SU-DHL-6 (cell line): ENCODE data around the gene PLEKHA7.

Experiments
- H2AFZ ChIP-seq: fragments of 200-600 bp; sonication (generic); 2 replicates; pipeline ENCODE4 v1.6.1; 2014; ENCODE audit warnings: low read depth, mild to moderate bottlenecking, moderate library complexity, mixed read lengths, antibody characterized with exemption, low read length; ENCODE audit not compliant: severe bottlenecking
- H3F3A ChIP-seq: fragments of 200-600 bp; shearing (Covaris generic); 2 replicates; pipeline ENCODE4 v1.6.0; 2016; ENCODE audit warnings: antibody characterized with exemption, mild to moderate bottlenecking; ENCODE audit not compliant: insufficient read depth
- H3K27ac ChIP-seq: fragments of 200-600 bp; sonication (generic); 2 replicates; pipeline ENCODE4 v1.5.1; 2016; ENCODE audit warnings: low read depth, mild to moderate bottlenecking, low read length, moderate library complexity, mixed read lengths
- H3K27me3 ChIP-seq: fragments of 200-600 bp; sonication (generic), shearing (Covaris generic); 2 replicates; pipeline ENCODE4 v1.6.0; 2014; ENCODE audit warnings: mild to moderate bottlenecking, low read length
- H3K36me3 ChIP-seq: fragments of 200-600 bp; sonication (generic); 2 replicates; pipeline ENCODE4 v1.6.1; 2014; ENCODE audit warnings: mild to moderate bottlenecking, low read length, mixed read lengths
- H3K4me2 ChIP-seq: fragments of 300-600, 200-600 bp; shearing (Covaris generic), sonication (generic); 2 replicates; pipeline ENCODE4 v1.6.0; 2014; ENCODE audit warnings: low read length, low read depth, mild to moderate bottlenecking; ENCODE audit not compliant: poor library complexity, severe bottlenecking
- H3K4me3 ChIP-seq: fragments of 200-600 bp; sonication (generic); 2 replicates; pipeline ENCODE4 v1.5.1; 2014; ENCODE audit warnings: antibody characterized with exemption, low read length, mild to moderate bottlenecking, mixed read lengths; ENCODE audit not compliant: insufficient read depth, poor library complexity, severe bottlenecking
- H3K79me2 ChIP-seq: fragments of 200-600 bp; sonication (generic); 2 replicates; pipeline ENCODE4 v1.6.1; 2014; ENCODE audit warnings: mild to moderate bottlenecking, low read length, moderate library complexity; ENCODE audit not compliant: insufficient read depth
- H3K9ac ChIP-seq: fragments of 200-600 bp; sonication (generic); 2 replicates; pipeline ENCODE4 v1.7.0; 2014; ENCODE audit warnings: mild to moderate bottlenecking, low read length
- H3K9me2 ChIP-seq: fragments of 200-600 bp; sonication (generic); replicated peaks from 2 replicates; pipeline ENCODE4 v1.6.1; 2014; ENCODE audit warnings: low read length; ENCODE audit not compliant: insufficient read depth
- H3K9me3 ChIP-seq: fragments of 200-600 bp; sonication (generic); 2 replicates; pipeline ENCODE4 v1.6.1; 2014; ENCODE audit warnings: low read length, mixed read lengths; ENCODE audit not compliant: insufficient read depth
- H4K20me1 ChIP-seq: fragments of 200-600 bp; sonication (generic); 2 replicates; pipeline ENCODE4 v1.6.1; 2014; ENCODE audit warnings: low read depth, mild to moderate bottlenecking, antibody characterized with exemption, low read length, moderate library complexity, mixed read lengths
- CTCF ChIP-seq: fragments of 200-600 bp; sonication (generic); IDR thresholded peaks from one replicate; pipeline ENCODE4 v1.5.1; 2017; ENCODE audit warnings: antibody characterized with exemption, mild to moderate bottlenecking, low read length, moderate library complexity; ENCODE audit not compliant: insufficient read depth, poor library complexity, severe bottlenecking
- EZH2phosphoT487 ChIP-seq: fragments of 200-600 bp; sonication (generic), shearing (Covaris generic); conservative IDR thresholded peaks from 2 replicates; pipeline ENCODE4 v1.6.1; 2018; ENCODE audit warnings: mild to moderate bottlenecking, antibody characterized with exemption, low read length, moderate library complexity, mixed read lengths

PLEKHA7 gene

GRCh38 chr11:16924826-16925560 lies 89.2 kb downstream of the PLEKHA7 start:
- no peaks in the 10 kb centered on the region for H3K9me3 ChIP-seq
- no peak overlapping the region for H3K27ac ChIP-seq
- H3K9me2 ChIP-seq = no peaks in the 10 kb centered on the region
- TF ChIP-seq CTCF (no peak), EZH2phosphoT487 (no peak)
- no peaks in the 10 kb centered on the region for H3K79me2 ChIP-seq
- no peaks in the 10 kb centered on the region for H4K20me1 ChIP-seq
- no peak overlapping the region for H2AFZ ChIP-seq
- H3K4me2 ChIP-seq = no peak overlapping the region
- no peak overlapping the region for H3K9ac ChIP-seq
- no peaks in the 10 kb centered on the region for H3K36me3 ChIP-seq
- no peak overlapping the region for H3K4me3 ChIP-seq
- no peaks in the 10 kb centered on the region for H3F3A ChIP-seq
- peaks cover 6% of the 10 kb centered on the region; the same call in 1 of the 2 replicates for H3K27me3 ChIP-seq

GRCh38 chr11:16924462-16924825 lies 89.8 kb downstream of the PLEKHA7 start:
- Histone ChIP-seq H3K9me3 (no peaks in the 10 kb centered on the region), H2AFZ (no peak overlapping the region), H4K20me1 (no peaks in the 10 kb centered on the region), H3K79me2 (no peaks in the 10 kb centered on the region), H3K36me3 (no peaks in the 10 kb centered on the region), H3K27ac (no peak overlapping the region), H3K27me3 (peaks cover 6% of the 10 kb centered on the region; the same call in 1 of the 2 replicates), H3K9me2 (no peaks in the 10 kb centered on the region), H3K4me3 (no peak overlapping the region), H3K9ac (no peak overlapping the region), H3F3A (no peaks in the 10 kb centered on the region), H3K4me2 (no peak overlapping the region)
- TF ChIP-seq CTCF (no peak), EZH2phosphoT487 (no peak)

- no peaks in the 10 kb centered on the region for H3K9me2 ChIP-seq
- no peaks in the 10 kb centered on the region for H3K79me2 ChIP-seq
- no peaks in the 10 kb centered on the region for H3F3A ChIP-seq
- no peaks in the 10 kb centered on the region for H3K9me3 ChIP-seq
- no peaks in the 10 kb centered on the region for H4K20me1 ChIP-seq
- H3K4me2 ChIP-seq = no peak overlapping the region
- no peak for TF ChIP-seq EZH2phosphoT487
- TF ChIP-seq CTCF = no peak
- H3K4me3 ChIP-seq = no peak overlapping the region
- H3K9ac ChIP-seq = no peak overlapping the region
- H2AFZ ChIP-seq = no peak overlapping the region
- no peak overlapping the region for H3K27ac ChIP-seq
- H3K36me3 ChIP-seq = no peaks in the 10 kb centered on the region
- peaks cover 6% of the 10 kb centered on the region; the same call in 1 of the 2 replicates for H3K27me3 ChIP-seq
Measured at GRCh38 chr11:16923987-16924386, 90.2 kb downstream of the PLEKHA7 start.
